Stimulated activated CD4-positive, alpha-beta T cell treated with anti-CD3 and anti-CD28 coated beads, Interleukin-12 subunit alpha, Interleukin-12 subunit beta, amount 100 ng/mL, for 48 hours (primary cell): ENCODE measurements around the gene CPSF4L.
"Not testable (repeated sequence)": the region's sequence is repeated elsewhere in the genome, so short reads cannot be mapped to it uniquely, and the experiment has no call there.

Source experiments
- DNase-seq, 3 donors: peaks; one replicate each; pipeline ENCODE4 v3.0.0-alpha.2; 2020; ENCODE audit warnings: low read depth in 2 of 3, low spot score in 1 of 3

CPSF4L gene

DNA sequence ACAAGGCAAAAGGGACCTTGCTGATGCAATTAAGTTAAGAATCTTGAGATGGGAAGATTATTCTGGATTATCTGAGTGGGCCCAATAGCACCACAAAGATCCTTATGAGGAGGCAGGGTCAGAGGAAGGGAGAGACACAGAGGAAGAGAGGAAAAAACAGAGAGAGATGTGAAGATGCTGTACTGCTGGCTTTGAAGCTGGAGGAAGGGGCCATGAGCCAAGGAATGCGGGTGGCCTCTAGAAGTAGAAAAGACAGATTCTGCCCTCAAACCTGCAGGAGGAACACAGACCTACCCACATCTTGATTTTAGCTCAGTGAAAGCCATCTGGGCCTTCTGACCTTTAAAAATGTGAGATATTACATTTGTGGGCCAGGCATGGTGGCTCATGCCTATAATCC lies 8.1 kb upstream of the CPSF4L start:
- no peak for DNase-seq

GRCh38 chr17:73269329-73269615 lies 7.6 kb upstream of the CPSF4L start:
- no peak for DNase-seq

DNA sequence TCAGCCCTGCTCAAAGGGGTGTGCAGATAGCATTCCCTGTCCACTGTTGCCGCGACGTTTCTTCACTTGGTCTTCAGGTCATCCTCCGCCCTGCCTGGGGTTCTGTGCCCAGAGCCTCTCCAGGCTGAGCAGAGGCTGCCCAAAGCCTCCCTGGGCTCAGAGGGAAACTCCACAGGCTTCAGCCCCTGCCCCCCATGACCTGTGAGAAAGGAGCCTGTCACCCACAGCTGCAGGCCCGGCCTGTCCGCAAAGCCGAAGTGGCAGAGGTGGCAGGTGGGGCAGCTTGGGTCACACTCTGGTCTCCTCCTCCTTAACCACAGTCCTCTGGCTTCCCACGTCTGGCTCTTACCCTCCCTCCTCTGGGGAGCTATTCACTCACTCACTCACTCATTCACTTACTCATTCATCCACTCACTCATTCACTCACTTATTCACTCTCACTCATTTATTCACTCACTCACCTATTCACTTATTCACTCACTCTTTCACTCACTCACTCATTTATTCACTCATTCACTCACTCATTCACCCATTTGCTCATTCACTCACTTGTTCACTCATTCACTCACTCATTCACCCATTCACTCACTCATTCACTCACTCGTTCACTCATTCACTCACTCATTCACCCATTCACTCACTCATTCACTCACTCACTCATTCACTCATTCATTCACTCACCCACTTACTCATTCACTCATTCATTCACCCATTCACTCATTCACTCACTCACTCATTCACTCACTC lies 7.1 kb upstream of the CPSF4L start:
- DNase-seq: no peak

DNA sequence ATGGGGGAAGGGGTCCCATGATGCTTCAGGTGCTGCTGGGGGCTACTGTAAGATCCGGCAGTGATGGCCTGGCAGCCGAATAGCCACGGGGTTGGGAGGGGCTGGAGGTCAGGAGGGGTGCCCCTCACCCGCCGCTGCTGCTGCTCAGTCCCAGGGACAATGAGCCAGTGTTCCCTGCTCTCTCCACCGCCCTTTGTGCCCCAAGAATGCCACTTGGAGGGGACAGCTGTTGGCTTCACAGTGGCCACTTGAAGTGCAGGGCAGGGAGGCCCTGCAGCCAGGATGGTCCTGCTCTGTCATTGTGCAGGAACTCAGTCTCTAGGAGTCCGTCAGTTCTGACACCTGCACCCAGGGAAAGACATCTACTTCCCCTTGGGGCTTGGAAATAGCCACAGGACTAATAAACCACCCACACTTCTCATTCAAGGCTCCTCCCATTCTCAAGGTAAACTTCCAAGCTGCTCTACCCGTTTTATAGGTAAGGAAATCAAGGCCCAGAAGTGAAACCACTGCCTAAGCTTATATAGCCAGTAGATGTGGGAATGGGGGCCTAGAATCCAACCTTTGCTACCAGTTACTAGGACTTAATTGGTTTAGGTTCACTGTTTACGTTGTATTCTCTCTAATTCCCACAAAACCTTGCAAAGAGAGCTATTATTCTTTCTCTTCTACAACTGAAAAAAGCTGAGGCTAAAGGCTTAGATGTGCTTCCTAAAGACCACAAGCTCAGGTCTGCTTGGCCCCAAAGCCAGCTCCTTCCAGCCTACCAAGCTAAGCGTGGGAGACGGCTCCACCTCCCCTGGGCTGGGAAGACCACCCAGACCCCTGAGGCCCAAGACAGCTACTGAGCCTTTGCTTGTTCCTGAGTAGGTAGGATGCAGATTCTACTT lies 6.2 kb upstream of the CPSF4L start:
- DNase-seq: no peak

- no peak for DNase-seq
Measured at GRCh38 chr17:73266796-73267195, 5.1 kb upstream of the CPSF4L start.

DNA sequence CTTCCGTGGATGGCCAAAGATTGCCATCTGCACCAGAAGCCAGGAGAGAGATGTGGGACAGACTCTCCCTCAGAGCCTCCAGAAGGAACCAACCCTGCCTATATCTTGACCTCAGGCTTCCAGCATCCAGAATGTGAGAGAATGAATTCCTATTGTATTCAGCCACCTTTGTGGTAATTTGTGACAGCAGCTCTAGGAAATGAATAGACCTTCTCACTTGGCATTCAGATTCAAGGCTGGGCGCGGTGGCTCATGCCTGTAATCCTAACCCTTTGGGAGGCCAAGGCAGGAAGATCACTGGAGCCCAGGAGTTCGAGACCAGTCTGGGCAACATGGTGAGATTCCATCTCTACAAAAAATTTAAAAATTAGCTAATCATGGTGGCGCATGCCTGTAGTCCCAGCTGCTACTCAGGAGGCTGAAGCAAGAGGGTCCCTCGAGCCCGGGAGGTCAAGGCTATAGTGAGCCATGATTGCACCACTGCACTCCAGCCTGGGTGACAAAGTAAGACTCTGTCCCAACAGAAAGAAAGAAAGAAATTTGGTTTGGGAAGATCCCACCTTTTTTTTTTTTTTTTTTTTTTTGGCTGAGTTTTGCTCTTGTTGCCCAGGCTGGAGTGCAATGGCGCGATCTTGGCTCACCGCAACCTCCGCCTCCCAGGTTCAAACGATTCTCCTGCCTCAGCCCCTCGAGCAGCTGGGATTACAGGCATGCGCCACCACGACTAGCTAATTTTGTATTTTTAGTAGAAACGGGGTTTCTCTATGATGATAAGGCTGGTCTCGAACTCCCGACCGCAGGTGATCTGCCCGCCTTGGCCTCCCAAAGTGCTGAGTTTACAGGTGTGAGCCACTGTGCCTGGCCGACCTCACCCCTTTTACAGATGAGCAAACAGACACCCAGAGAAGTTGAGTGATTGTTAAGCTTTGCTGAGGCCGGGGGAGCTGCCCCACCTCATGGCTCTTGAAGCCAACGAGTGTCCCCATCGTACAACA lies 4.3 kb upstream of the CPSF4L start:
- no peak for DNase-seq

DNA sequence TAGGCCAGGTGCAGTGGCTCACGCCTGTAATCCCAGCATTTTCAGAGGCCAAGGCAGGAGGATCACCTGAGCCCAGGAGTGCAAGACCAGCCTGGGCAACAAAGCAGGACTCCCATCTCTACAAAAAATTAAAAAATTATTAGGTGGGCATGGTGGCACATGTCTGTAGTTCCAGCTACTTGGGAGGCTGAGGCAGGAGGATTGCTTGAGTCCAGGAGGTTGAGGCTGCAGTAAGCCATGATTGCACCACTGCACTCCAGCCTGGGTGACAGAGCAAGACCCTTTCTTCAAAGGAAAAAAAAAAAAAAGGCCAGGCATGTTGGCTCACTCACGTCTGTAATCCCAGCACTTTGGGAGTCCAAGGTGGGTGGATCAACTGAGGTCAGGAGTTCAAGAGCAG lies 2.8 kb upstream of the CPSF4L start:
- DNase-seq: not testable (repeated sequence)

- no peak for DNase-seq
Measured at GRCh38 chr17:73262676-73263642, 1.3 kb upstream of the CPSF4L start.

DNA sequence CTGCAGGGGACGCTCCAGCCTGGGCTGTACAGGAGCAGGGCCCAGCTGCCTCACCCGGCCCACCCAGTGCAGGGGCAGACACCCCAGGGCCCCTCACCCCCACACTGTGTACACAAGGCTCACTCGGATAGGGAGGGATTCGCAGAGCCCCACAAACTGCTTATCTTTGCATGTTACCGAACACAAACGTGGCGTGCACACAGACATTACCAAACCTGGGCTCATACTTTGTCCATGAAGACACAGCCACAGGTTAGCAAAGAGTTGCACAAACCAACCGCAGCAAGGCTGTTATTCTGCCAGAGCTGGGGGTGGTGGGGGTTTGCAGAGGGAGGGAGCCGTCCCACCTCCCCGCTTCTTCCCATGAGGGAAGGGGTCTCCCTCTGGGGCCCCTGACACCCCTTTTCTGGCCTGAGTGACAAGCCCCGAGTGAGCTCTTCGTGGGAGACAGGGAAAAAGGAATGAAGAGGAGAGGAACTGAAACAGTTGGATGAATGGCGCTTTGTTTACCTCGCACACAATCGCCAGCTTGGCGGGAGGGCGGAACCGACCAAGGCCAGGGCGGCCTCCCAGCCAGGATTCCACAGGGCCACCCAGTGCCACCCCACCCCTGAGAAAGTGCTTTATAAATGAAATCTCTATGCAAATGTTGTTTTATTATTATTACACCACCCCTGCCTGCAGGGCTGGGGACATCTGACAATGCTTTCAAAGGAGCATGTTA lies 434 bp upstream of the CPSF4L start:
- DNase-seq: no peak

GRCh38 chr17:73257516-73257915 lies 4.2 kb downstream of the CPSF4L start:
- DNase-seq: no peak

DNA sequence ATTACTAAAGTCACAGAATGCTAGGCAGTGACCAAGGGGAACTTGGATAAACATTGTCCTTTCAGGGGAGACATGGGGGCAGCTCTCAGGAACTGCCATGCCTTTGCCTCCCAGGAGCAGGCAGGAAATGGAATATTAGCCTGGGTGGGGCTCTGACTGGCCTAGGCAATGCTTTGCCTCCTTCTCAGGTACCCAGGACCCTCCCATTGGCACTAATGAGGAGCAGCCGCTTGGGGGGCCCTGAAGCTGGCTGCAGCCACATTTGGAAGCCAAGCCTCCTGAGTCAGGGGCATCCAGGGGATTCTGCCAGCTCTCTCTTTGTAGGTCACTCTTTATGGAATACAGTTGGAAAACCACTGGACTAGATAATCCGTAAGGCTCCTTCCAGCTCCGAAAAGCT lies 5.5 kb downstream of the CPSF4L start:
- no peak for DNase-seq

GRCh38 chr17:73255671-73256181 lies 6.0 kb downstream of the CPSF4L start:
- DNase-seq: peak; percentile 25 to 48 (median 30)

GRCh38 chr17:73251871-73252270 lies 9.8 kb downstream of the CPSF4L start:
- no peak for DNase-seq

- DNase-seq: no peak
Measured at GRCh38 chr17:73250851-73251640, 10.6 kb downstream of the CPSF4L start.

DNA sequence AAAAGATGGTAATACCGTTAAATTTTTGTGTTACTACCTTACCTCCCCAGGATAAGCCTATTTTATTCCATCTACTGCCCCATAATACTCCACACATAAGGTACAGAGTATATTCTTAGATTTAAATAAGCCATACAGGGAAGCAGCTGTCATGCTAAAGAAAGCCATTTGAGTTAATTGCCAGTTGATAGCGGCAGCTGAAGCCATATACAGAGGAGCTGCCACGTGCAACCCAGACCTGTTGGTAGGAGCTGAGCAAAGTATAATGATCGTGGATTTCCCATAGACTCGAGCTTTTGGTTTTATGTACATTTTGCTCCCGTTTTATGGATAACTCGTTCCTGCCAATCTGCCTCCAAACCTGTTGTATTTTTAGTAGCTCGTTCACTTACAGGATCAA lies 12.0 kb downstream of the CPSF4L start:
- DNase-seq: no peak

GRCh38 chr17:73248532-73248931 lies 13.1 kb downstream of the CPSF4L start:
- no peak for DNase-seq

GRCh38 chr17:73247726-73248125 lies 14.0 kb downstream of the CPSF4L start:
- DNase-seq: no peak

DNA sequence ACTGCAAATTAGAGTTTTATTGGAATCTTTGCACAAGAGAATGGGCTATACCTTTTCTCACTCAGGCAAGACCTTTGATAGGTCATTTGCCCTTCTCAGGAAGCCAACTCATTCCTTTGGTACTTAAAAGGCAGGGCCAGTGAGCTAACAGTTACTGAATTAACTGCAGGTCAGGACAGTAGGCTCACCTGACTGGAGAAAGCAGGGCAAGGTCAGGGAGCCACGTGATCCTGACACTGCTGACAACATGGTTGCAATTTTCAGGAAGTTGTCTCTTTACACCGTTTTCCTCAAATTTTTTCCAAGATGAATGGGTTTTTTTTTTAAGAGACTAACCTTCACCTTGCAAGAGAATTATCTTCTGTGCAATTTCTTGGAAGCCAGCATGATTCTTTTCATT lies 21.1 kb downstream of the CPSF4L start:
- no peak for DNase-seq

DNA sequence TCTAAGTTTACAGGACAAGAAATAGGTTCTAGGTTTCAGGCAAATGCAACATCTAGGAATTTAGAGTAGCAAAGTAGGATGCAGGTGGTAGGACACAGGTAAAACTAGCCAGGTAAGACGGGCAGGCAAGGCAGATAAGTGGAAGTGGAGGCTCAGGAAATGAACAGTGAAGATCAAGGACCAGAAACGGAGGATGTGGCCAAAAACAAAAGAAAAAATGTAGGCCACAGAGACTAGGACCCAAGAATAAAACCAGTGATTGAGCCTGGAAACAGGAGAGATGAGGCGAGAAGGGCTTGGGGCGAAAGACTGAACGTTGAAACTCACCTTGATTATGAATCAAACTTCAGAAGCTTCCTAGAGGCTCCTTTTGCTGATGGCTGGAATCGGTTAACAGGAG lies 24.0 kb downstream of the CPSF4L start:
- DNase-seq: no peak
